ENCODE results near the gene CD274.
"Not testable (repeated sequence)": the region's sequence is repeated elsewhere in the genome, so short reads cannot be mapped to it uniquely, and the experiment has no call there.

The CD274 gene

DNA sequence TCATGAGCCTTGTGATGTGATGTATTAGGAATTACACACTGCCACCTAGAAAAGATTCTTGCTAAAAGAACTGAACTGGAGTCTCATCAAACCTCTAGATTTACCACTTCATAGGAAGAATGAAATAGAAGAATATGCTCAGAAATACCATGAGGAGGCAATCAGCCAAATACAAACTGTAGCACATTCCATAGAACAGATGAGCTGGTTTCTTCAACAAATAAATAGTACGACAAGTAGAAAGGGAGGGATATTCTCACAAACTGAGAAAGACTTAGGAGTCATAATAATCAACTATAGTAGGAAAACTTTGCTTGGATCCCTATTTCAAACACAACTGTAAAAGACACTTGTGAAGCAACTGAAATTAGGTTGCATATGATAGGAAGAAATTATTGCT, 28.1 kb upstream of the CD274 start:
- no peak for TF ChIP-seq CTCF (IDR thresholded peaks at IDR 0.05; ENCODE audit: low read depth, low read length)
- no peak overlapping the region for H3K4me3 ChIP-seq (ENCODE audit: low read depth, low read length)

- no peak for TF ChIP-seq CTCF (IDR thresholded peaks at IDR 0.05; ENCODE audit: low read depth, low read length)
- no peak overlapping the region for H3K4me3 ChIP-seq (ENCODE audit: low read depth, low read length)
Measured at GRCh38 chr9:5425006-5425628, 25.2 kb upstream of the CD274 start.

GRCh38 chr9:5427005-5427404, 23.3 kb upstream of the CD274 start:
- no peak for TF ChIP-seq CTCF (IDR thresholded peaks at IDR 0.05; ENCODE audit: low read depth, low read length)
- no peak overlapping the region for H3K4me3 ChIP-seq (ENCODE audit: low read depth, low read length)

DNA sequence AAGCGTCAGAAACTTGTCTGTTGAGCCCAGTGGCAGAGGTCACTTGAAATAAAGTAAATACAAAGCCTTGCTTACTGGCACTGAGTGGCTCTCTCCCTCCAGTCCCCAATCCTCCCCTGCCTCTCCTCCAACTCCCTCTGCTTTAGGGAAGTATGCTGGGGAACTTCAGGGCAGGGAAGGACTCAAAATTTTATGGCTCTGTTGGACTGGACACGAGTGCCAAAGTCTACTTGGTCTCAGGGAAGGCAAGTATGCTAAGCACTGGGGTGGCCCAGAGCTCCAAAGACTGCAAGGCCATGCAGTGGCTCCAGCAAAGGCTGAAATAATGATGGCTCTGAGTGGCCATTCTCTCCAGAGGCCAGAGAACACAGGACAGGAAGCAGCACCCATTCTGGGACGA, 22.2 kb upstream of the CD274 start:
- no peak overlapping the region for H3K4me3 ChIP-seq (ENCODE audit: low read depth, low read length)
- no peak for TF ChIP-seq CTCF (IDR thresholded peaks at IDR 0.05; ENCODE audit: low read depth, low read length)

GRCh38 chr9:5428794-5429528, 21.4 kb upstream of the CD274 start:
- no peak overlapping the region for H3K4me3 ChIP-seq (ENCODE audit: low read depth, low read length)
- TF ChIP-seq CTCF (IDR thresholded peaks at IDR 0.05; ENCODE audit: low read depth, low read length), result no peak

DNA sequence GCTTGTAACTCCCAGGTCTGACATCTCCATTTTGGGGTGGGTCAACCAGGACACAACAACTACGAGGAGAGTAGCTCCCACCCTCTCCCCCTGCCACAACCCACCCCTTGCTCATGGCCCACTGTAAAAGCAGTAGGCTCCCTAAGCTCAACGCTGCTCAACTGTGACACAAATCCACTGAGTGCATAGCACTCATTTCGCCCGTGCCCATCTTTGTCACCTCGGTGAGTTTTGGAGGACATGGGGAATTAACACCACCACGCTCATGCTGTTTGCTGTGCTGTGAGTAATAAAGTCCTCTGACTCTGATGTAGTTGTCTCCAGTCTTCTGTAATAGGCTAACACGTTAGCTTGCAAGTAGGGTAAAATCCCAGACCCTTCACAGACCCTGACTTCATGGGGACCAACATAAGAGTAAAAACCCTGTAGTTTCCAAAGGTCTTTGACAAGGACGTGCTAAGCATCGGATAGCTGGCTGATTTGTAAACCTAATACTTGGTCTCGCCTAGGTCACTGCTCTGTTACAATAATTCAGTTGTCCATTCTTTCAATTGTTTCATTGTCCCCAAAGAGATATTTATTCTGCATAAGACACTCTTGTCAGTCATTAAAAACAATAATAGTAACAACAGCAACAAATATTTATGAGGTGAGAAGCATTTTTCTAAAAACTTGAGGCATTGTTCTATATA, 20.3 kb upstream of the CD274 start:
- TF ChIP-seq CTCF (IDR thresholded peaks at IDR 0.05; ENCODE audit: low read depth, low read length), result no peak
- H3K4me3 ChIP-seq (ENCODE audit: low read depth, low read length), result no peak overlapping the region

DNA sequence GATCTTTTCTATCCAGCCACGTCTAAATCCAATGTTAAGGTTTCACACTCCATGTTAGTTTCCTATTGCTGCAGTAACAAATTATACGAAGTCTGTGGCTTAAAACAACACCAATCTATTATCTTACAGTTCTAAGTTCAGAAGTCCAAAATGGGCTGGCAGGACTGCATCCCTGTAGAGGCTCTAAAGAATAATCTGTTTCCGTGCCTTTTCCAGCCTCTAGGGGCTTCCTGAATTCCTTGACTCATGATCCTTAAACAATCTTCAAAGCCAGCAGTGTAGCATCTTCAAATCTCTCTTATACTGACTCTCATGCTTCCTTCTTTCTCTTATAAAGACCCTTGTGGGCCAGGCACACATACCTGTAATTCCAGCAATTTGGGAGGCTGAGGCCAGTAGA, 19.4 kb upstream of the CD274 start:
- TF ChIP-seq CTCF (IDR thresholded peaks at IDR 0.05; ENCODE audit: low read depth, low read length), result no peak
- H3K4me3 ChIP-seq (ENCODE audit: low read depth, low read length), result no peak overlapping the region

DNA sequence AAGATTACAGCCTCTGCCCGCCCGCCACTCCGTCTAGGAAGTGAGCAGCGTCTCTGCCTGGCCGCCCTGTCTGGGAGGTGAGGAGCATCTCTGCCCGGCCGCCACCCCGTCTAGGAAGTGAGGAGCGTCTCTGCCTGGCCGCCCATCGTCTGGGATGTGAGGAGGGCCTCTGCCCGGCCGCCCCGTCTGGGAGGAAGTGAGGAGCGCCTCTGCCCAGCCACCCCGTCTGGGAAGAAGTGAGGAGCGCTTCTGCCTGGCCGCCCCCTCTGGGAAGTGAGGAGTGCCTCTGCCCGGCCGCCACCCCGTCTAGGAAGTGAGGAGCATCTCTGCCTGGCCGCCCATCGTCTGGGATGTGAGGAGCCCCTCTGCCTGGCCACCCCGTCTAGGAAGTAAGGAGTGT, 17.5 kb upstream of the CD274 start:
- not testable (repeated sequence) for H3K4me3 ChIP-seq (ENCODE audit: low read depth, low read length)

GRCh38 chr9:5433328-5433727, 17.0 kb upstream of the CD274 start:
- not testable (repeated sequence) for H3K4me3 ChIP-seq (ENCODE audit: low read depth, low read length)

- H3K4me3 ChIP-seq (ENCODE audit: low read depth, low read length), result not testable (repeated sequence)
Measured at GRCh38 chr9:5433841-5434810, 16.2 kb upstream of the CD274 start.

Data from WI38 (cell line).